Testis (tissue), 3 donors: ENCODE results near the gene DCHS2. TPM values are rescaled to one million over a fixed set of nuclear protein-coding genes. Genes with fewer than 3 reads are reported as not detected.

Experiments used
- DNase-seq: peaks from one replicate; pipeline ENCODE4 v3.0.0-alpha.2; 2019
- H3K27ac ChIP-seq, 2 donors: fragments of 200-600 bp; sonication (generic); one replicate each; pipeline ENCODE4 v1.5.1; 2019
- H3K27me3 ChIP-seq: fragments of 200-600 bp; sonication (generic); one replicate; pipeline ENCODE4 v1.5.1; 2019
- H3K36me3 ChIP-seq: fragments of 200-600 bp; sonication (generic); one replicate; pipeline ENCODE4 v1.5.1; 2017; ENCODE audit warnings: low read depth; ENCODE audit errors: missing control alignments
- H3K4me1 ChIP-seq: fragments of 200-600 bp; sonication (generic); one replicate; pipeline ENCODE4 v1.5.1; 2019
- H3K4me3 ChIP-seq, 2 donors: fragments of 200-600 bp; sonication (generic); one replicate each; pipeline ENCODE4 v1.5.1; 2017 to 2019
- H3K9me3 ChIP-seq: fragments of 200-600 bp; sonication (generic); one replicate; pipeline ENCODE4 v1.5.1; 2017
- CTCF ChIP-seq, 3 experiments: fragments of 450-650 bp in 2 of 3; fragments of 200-600 bp in 1 of 3; sonication (generic) in 1 of 3; IDR thresholded peaks; one replicate each; pipeline ENCODE4 v1.5.1; 2016 to 2019; ENCODE audit warnings: antibody characterized with exemption in 3 of 3, mild to moderate bottlenecking in 2 of 3, moderate library complexity in 1 of 3
- POLR2A ChIP-seq: fragments of 450-650 bp; IDR thresholded peaks from one replicate; pipeline ENCODE4 v1.6.1; 2017; ENCODE audit warnings: antibody characterized with exemption, mild to moderate bottlenecking, moderate library complexity
- WGBS, 2 donors: methylation state at CpG; one replicate each; pipeline ENCODE4 v1.1.5; 2018; 5-methylcytosine and 5-hydroxymethylcytosine counted together
- intact Hi-C: fragments of 100-400 bp; cut with DNase I; formaldehyde crosslinking; loops from one replicate; pipeline ENCODE4 v1.15.1; 2023; ENCODE audit warnings: low total_unique reads
- polyA plus RNA-seq: library from polyadenylated mRNA; stranded (reverse); fragments of 350-450 nt; fragmentation: Illumina TruSeq; extraction: RNeasy Lipid Tissue Mini Kit (QIAGEN cat#74804); gene quantifications from one replicate; pipeline ENCODE4 v1.2.3, GENCODE V29; 2014; ENCODE audit warnings: low read depth, low replicate concordance; ENCODE audit not compliant: insufficient read depth
- total RNA-seq, 2 donors: library from RNA; depleted of rRNA; stranded (reverse); fragments of >200 nt; gene quantifications; one replicate each; pipeline ENCODE4 v1.2.3, GENCODE V29; 2016

DCHS2 gene
- total and polyA plus RNA-seq, 3 donors from 2014 or later, result 2.4 to 6.5 (median 4.7) TPM

GRCh38 chr4:154441124-154441523 lies 50.5 kb downstream of the DCHS2 start:
- H3K4me3 ChIP-seq, result no peak overlapping the region
- intact Hi-C loops, result no loop called here
- TF ChIP-seq POLR2A (no peak), CTCF (IDR thresholded peaks at IDR 0.05) (no peak)
- 61 to 71% methylated on average over 1 of the region's 1 CpG for WGBS, 2 donors
- H3K36me3 ChIP-seq, result no peaks in the 10 kb centered on the region
- DNase-seq, result no peak
- no peaks in the 10 kb centered on the region for H3K9me3 ChIP-seq
- no peaks in the 10 kb centered on the region for H3K4me1 ChIP-seq
- H3K27me3 ChIP-seq, result no peaks in the 10 kb centered on the region
- H3K27ac ChIP-seq, result no peak overlapping the region

- H3K9me3 ChIP-seq, result no peaks in the 10 kb centered on the region
- TF ChIP-seq CTCF (IDR thresholded peaks at IDR 0.05), result no peak
- H3K4me1 ChIP-seq, result no peaks in the 10 kb centered on the region
- no peaks in the 10 kb centered on the region for H3K36me3 ChIP-seq
- no peak overlapping the region for H3K27ac ChIP-seq
- WGBS, 2 donors, result 23 to 48% methylated on average over 1 of the region's 1 CpG
- intact Hi-C loops, result no loop called here
- DNase-seq, result no peak
- H3K4me3 ChIP-seq, result no peak overlapping the region
- H3K27me3 ChIP-seq, result no peaks in the 10 kb centered on the region
These were observed 52.4 kb downstream of the DCHS2 start for GRCh38 chr4:154439224-154439623.

GRCh38 chr4:154435895-154436294 lies 55.7 kb downstream of the DCHS2 start:
- Histone ChIP-seq H3K4me1 (no peaks in the 10 kb centered on the region), H3K4me3 (no peak overlapping the region), H3K9me3 (no peaks in the 10 kb centered on the region), H3K27ac (no peak overlapping the region), H3K27me3 (no peaks in the 10 kb centered on the region), H3K36me3 (no peaks in the 10 kb centered on the region)
- intact Hi-C loops, result no loop called here
- no peak for DNase-seq
- TF ChIP-seq POLR2A (no peak), CTCF (IDR thresholded peaks at IDR 0.05) (no peak)
- 70 to 78% methylated on average over 1 of the region's 1 CpG for WGBS, 2 donors

GRCh38 chr4:154433543-154433942 lies 58.1 kb downstream of the DCHS2 start:
- Histone ChIP-seq H3K4me1 (no peaks in the 10 kb centered on the region), H3K9me3 (no peaks in the 10 kb centered on the region), H3K36me3 (no peaks in the 10 kb centered on the region), H3K27ac (no peak overlapping the region), H3K4me3 (no peak overlapping the region), H3K27me3 (no peaks in the 10 kb centered on the region)
- no peak for DNase-seq
- intact Hi-C loops, result no loop called here
- WGBS, 2 donors, result 91 to 92% methylated on average over 6 of the region's 6 CpGs
- TF ChIP-seq POLR2A (no peak), CTCF (IDR thresholded peaks at IDR 0.05) (no peak)

GRCh38 chr4:154429176-154429575 lies 62.4 kb downstream of the DCHS2 start:
- H3K4me1 ChIP-seq, result no peaks in the 10 kb centered on the region
- H3K27me3 ChIP-seq, result no peaks in the 10 kb centered on the region
- H3K27ac ChIP-seq, result no peak overlapping the region
- no peaks in the 10 kb centered on the region for H3K9me3 ChIP-seq
- intact Hi-C loops, result no loop called here
- TF ChIP-seq CTCF (IDR thresholded peaks at IDR 0.05), result no peak
- no peak for TF ChIP-seq POLR2A
- 69 to 71% methylated on average over 5 of the region's 5 CpGs for WGBS, 2 donors
- DNase-seq, result no peak
- H3K36me3 ChIP-seq, result no peaks in the 10 kb centered on the region
- no peak overlapping the region for H3K4me3 ChIP-seq
